NCI-H1436 treated with DMSO at 0.1 percent for 48 hours (cell line): Measurements from ENCODE around the gene PSMD13.

Experiments
- DNase-seq: peaks from one replicate; lab custom pipeline; 2025; lab: John Stamatoyannopoulos, UW

Gene PSMD13

DNA sequence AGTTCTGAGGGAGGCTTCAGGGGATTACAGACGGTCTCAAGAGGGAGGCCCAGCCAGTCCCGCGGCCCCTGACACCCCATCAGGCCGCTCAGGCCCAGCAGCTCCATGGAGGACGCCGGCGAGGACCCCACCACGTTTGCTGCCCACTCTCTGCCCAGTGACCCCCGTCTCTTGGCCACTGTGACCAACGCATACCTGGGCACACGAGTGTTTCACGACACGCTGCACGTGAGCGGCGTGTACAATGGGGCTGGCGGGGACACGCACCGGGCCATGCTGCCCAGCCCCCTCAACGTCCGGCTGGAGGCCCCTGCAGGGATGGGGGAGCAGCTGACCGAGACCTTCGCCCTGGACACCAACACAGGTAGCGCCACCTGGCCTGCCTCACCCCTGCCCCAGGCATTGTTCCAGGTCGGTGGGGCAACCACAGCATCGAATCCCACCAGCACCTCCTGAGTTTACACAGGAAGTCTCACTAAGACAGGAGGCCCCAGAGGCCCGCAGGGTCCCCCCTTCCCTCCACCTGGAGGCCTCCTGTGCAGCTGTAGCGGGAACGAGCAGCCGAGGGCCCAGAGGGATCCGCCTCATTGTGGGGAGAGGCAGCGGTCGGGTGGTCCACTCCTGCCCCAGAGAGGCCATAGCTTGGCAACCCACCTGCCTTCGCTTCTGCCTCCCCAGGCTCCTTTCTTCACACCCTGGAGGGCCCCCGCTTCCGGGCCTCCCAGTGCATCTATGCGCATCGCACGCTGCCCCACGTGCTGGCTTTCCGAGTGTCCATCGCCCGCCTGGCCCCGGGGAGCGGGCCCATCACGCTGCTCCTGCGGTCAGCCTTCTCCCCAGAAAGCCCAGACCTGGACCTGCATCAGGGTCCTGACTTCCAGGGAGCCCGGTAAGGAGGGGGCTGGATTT, 53.2 kb downstream of the PSMD13 start:
- no peak for DNase-seq

DNA sequence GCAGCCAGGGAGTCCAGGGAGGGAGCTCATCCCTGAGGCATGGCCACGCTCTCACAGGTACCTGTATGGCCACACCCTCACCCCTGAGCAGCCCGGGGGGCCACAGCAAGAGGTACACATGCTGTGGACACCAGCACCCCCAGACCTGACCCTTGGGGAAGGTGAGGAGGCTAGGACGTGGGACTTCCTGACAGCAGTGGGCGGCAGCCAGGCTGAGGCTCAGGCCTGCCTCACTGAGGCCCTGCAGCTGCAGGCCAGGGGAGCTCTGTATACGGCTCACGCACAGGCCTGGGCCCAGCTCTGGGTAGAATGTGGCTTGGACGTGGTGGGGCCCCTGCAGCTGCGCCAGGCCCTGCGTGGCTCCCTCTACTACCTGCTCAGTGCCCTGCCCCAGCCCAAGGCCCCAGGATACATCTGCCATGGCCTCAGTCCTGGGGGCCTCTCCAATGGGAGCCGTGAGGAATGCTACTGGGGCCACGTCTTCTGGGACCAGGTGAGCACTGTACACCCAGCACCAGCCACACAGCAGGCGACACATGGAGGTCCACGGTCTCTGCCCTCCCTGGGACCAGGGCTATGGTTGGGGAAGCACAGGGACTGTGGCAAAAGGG, 54.0 kb downstream of the PSMD13 start:
- no peak for DNase-seq

DNA sequence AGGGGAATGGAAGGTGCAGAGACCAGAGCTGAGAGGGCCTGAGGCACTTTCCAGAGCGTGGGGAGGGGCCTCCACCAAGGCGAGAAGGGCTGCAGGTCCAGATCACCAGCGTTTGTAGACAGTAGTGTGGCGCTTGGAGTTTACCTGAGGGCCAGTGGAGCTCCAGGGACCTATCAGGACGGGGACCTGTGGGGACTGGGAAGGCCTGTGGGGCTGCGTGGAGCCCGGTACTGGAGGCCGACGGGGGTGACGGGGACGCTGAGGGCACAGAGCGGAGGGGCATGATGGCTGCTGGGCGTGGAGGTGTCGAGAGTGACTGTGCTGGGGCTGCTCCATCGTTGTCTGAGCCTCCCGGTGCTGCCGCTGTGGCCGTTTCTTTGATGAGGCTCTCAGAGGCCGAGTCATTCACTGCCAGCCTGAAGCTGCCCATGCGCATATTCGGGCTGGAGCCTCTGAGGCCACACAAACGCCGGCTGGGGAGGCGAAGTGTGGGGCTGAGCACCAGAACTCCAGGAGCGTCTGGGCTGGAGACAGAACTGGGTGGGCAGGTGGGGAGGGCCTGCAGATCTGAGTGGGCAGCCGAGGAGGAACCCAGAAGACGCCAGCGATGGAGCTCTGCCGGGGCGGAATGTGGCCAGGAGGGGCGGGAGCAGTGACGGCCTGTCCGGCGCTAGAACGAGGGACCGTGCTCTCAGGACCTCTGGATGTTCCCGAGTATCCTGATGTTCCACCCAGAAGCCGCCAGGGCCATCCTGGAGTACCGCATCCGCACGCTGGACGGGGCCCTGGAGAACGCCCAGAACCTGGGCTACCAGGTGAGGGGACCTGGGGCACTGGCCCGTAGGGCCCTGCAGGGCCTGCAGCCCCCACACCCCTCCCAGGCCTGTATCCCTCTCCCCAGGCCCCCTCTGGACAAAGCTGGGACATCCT, 54.8 kb downstream of the PSMD13 start:
- DNase-seq: no peak

DNA sequence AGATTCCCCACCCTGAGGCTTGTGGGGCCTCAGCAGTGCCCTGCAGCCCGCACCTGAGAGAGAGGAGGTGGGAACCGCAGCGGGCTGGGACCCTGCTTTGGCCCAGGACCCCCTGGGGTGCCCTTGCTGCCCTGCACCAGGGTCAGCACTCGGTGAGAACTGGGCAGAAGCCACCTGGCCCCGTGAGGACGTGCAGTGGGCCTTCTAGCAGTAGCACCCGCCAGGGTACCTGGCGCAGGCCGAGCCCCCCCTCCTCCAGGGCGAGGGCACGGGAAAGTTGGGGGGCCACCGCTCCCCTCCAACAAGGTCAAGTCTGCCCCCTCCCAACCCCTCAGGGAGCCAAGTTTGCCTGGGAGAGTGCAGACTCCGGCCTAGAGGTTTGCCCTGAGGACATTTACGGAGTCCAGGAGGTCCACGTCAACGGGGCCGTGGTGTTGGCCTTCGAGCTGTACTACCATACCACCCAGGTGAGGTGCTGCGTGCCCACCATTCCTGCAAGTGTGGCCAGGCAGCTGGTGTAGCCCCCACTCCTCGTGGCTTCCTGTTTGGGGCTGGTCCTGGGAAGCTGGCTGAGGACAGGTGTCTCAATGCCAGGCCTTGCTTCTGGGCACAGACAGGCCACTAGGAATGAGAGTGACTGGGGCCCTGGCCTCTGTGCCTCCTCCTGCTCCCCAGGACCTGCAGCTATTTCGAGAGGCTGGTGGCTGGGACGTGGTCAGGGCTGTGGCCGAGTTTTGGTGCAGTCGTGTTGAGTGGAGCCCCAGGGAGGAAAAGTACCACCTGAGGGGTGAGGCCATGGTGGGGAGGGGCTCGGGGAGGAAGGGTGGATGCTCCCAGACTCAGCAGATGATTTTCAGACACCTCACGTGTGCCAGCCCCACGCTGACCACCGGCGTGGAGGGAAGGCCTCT, 55.7 kb downstream of the PSMD13 start:
- no peak for DNase-seq

DNA sequence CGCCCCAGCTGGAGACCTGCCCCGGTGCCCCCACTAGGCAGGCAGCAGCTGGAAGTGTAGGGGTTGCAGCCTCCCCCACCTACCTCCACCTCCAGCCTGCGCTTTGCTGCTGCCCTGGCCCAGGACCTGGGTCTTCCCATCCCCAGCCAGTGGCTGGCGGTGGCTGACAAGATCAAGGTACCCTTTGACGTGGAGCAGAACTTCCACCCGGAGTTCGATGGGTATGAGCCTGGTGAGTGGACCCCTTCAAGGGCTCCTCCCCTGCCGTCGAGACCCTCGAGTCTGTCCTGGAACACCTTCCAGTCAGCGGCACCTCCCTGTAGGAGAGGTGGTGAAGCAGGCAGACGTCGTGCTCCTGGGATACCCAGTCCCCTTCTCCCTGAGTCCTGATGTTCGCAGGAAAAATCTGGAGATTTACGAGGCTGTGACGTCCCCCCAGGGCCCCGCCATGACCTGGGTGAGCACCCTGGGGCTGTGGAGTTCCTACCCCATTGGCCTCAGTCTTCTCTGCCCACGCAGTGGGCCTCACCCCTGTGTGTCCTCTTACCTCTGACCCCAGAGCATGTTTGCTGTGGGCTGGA, 56.6 kb downstream of the PSMD13 start:
- no peak for DNase-seq

DNA sequence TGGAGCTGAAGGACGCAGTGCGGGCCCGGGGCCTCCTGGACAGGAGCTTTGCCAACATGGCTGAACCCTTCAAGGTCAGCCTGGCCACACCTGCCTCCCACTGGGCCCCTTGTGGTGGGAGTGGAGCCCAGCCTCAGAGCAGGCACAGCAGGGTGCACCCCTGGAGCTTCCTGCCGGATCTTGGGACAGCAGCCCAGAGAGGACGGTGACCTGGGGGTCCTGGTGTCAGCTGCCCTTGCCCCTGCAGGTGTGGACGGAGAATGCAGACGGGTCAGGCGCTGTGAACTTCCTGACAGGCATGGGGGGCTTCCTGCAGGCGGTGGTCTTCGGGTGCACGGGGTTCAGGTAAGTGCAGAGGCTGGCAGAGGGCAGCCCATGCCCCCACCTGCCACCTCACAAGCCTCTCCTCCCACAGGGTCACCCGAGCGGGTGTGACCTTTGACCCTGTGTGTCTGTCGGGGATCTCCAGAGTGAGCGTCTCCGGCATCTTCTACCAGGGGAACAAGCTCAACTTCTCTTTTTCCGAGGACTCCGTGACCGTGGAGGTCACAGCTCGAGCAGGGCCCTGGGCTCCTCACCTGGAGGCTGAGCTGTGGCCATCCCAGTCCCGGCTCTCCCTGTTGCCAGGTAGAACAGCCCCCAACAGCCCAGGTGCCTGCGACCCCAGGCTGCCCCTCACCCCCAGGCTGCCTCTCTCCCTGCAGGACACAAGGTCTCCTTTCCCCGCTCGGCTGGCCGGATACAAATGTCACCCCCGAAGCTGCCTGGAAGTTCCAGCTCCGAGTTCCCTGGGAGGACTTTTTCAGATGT, 57.3 kb downstream of the PSMD13 start:
- no peak for DNase-seq

DNA sequence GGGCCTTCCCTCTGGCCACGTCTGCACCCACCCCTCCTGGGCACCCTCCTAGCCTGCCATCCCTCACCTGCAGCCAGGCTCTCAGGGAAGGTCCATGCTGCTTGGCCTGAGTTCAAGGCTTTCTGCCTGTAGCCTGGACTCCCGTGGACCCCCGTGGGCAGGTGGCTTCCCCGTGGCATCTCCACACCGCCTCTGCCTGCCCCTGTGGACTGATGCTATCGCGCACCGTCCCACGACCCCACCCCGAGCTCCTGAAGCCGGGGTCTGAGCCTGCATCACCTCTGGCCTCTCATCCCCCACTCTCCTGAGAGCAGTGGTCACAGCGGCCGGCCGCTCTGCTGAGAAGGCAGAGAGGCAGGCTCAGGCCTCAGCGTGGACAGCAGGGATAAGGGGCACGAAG, 58.0 kb downstream of the PSMD13 start:
- DNase-seq: no peak

DNA sequence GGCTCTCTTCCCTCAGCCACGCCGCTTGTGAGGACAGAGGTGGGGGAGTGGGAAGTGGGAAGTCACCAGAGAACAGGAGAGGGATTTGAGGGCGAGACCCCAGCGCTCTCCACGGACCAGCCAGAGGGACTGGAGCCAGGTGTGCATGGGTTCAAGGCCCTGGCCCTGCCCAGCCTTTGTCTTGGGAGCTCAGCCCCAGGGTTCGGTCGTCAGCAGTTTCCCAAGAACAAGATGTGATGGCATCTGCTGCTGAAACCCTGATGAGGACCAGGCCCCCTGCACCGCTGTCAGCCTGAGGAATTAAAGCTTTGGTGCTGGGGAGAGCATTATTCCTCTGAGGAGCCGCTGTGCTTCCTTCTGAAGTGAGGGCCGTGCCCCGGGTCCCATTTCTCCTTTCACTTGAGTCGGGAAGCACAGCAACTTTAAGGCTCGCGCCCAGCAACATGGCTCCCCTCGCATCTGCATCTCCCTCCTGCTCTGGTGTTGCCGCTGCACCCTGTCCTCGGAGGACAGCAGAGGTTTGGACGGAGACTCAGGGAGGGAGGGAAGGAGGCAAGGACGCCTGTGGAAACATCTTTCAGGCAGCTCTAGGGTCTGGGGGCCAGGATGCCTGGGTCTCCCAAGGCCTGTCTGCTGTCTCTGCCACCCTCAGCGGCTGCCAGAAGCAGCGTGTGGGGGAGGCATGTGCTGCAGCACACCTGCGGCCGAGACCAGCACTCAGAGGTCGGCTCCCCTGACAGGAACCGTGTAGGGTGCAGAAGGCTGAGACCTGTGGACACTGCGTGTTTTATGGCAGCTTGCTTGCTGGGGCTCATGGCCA, 58.8 kb downstream of the PSMD13 start:
- no peak for DNase-seq

DNA sequence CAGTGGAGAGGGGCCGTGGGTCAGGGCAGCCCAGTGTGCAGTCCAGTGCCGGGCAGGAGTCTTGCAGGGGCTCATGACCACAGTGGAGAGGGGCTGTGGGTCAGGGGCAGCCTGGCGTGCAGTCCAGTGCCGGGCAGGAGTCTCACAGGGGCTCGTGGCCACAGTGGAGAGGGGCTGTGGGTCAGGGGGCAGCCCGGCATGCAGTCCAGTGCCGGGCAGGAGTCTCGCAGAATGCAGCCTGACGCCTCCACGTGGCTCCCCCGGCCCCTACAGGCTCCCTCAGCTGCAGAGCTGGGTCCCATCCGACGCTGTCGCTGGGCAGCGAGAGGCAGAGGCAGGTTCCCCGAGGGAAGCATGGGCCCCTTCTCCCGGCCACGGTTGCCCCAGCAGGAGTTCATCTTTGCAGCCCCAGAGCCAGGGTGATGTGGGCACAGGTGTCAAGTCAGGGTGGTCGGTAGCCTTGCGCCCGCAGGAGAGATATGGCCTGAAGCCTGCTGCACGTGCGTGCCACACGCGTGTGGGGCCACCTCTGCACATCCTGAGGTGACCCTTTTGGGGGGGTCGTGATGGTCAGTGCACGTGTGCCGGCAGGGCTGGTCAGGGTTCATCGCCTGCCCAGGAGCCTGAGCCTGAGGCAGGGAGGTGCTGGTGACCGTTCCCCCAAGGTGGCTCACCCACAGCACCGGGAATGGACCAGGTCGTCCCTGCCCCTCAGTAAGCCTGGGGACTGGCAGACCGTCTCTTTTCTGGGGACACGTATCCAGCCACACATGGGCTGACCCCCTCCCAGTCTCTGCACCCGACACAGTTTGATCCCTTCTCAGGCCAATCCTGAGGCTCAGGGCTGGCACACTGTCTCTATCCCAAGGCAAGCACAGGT, 59.6 kb downstream of the PSMD13 start:
- no peak for DNase-seq

DNA sequence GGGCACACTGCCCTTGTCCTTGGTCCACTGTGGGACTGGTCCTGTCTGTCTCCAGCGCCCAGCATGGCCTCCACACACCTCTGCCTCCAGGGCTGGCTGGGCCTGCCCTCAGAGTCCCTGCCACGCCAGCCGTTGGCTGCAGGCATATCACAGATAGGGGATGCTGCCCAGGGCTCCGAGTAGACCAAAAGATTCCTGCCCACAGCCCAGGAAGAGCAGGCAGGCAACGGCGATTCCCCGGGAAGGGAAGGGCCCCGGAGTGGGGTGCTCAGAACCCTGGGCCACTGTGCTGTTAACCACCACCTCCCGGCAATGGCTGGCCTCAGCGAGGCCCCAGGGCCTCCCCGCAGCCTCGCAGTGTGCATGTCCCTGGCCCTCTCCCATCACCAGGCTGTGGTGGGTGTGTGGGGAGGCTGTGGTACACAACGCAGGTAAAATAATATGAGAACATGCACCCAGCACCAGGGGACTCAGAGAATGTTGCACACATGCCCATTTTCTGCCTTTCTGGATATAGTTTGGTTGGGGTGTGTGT, 60.3 kb downstream of the PSMD13 start:
- no peak for DNase-seq

DNA sequence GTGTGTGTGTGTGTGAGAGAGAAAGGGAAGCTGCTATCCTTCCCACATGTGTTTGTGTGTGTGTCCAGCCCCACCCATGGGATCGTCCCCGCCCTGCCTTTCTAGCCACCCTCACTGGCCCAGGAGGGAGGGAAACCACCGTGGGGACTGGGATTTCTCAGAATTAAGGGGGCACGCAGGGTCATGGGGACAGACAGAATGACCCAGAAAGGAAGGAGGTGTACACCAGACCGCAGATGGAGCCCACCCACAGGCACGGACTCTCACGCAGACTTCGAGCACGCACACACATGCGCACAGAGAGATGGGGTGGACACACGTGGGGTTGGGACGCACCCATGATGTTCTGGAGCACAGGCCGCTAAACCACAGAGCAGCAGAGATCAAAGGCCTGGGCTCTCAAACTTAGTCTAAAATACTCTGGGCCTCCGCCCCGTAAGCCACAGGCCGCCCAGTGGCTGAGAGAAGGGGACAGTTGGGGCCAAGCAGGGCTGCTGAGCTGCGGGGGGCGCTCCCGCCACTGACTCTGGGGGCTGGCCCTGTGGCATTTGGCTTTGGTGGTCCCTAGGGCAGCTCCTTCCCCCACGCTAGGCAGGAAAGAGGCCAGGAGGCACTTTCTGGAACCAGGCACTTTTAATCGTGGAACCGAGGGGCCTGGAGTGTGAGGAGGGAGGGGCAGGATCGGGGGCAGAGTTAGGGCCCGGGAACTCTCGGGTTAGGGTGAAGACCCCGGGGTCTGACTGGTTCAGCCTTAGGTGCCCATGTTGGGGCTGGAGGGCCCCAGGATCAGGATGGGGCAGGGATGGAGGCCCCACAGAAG, 61.0 kb downstream of the PSMD13 start:
- DNase-seq: no peak

DNA sequence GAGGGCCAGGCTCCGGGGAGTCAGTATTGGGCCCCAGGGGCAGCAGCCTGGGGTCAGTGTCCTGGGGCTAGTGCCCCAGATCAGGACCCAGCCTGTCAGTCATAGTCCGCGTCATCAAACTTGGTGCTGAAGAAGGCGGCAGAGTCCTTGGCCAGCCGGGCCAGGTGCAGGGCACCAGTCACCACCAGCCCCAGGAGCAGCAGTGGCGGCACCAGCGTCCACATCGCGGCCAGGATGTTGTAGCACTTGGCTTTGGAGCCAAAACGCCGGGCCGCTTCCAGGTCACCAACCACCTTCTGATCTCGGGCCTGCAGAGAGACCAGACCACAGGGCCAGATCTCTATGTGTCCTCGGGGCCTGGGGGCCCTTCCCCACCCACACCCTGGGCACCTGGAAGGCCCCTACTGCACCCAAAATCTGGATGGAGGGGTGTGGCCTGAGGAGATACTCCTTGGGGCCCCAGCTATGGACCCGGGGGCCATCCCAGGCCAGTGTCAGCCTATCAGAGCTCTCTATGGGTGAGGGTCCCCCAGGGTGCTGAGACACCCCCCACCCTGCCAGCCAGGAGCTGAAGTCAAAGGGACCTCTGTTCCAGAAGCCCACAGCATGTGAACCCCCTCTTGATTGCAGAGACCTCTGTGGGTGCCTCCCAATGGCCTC, 61.8 kb downstream of the PSMD13 start:
- DNase-seq: no peak

DNA sequence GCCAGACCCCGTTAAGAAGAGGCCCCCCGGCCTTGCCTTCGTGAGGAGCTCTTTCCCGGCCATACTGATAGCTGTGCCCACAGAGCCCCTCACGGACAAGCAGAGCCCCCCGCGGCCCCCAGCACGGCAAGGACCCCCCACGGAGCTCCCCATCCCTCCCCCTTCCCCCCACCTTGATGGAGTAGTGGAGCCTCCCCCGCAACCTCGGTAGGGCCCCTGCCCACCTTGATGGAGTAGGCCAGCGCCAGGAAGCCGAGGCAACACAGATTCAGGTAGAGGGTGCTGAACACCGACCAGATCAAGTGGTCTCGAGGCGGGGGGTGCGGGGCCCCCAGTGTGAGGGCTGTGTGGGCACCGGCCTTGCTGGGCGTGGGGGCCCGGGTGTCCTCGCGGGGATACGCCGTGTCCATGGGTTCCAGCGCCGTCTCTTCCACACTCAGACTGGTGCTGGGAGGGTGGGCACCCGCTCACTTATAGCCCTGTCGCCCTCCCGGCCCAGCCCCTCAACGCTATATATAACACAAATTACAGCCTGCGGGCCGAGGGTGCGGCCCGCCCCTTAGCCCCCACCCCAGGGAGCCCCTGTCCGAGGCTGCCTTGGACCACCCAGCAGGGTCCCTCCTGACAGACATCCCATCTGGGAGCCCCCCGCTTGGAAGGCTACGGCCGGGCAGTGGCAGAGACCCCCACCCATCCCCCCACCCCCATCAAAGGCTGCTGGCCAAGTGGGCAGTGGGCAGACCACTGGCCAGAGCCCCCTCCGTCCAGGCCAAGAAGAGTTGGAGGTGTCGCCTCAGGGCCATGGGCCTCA, 62.5 kb downstream of the PSMD13 start, which contains the start of gene IFITM5:
Gene IFITM5, minus strand, starts transcription at position 446 of the 811 bp plus-strand sequence. Its CDS starts 36 bp downstream, at position 410.
- DNase-seq: no peak

DNA sequence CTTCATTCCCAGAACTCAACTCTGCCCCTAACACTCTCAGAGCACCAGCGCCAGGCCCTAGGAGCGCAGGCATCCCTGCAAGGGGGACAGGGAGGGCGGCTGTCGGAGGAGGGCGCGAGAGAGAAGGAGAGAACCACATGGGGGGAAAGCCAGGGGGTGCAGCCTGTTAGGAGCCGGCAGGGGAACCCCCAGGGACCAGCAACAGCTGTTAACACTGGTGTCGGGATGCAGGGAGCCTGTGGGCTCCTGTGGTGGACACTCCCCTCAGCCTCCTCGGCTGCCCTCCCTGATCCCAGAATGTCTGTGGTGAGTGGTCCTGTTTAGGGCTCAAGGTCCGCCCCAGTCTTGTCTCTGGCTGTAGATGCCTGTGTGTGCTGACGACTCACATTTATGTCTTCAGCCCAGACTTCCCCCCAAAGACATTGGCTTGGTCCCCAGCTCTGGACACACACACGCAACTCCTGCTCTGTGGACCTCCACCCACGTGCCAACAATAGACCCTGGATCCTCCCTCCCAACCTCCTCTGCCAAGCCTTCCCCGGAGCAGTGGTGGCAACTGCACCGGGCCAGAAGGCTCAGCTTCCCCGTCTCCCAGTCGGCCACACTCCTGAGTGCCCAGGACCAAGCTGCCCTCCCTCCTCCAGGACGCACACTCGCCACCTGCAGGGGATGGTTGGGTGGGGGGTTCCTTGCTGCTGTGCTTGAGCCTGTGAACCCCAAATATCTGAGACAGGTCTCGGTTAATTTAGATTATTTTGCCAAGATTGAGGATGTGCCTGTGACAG, 63.4 kb downstream of the PSMD13 start:
- no peak for DNase-seq
